Pancreas (tissue), 10 donors: ENCODE data around the gene MADD. TPM values are rescaled to one million over a fixed set of nuclear protein-coding genes. Genes with fewer than 3 reads are reported as not detected.
A peak's percentile ranks its signal among the peaks of the same experiment; 100 is the strongest.

Source experiments
- ATAC-seq, 4 donors: fragments of 200-7000 bp; cut with Tn5 transposase; one replicate each; pipeline versions ENCODE4 v1.8.0 to v1.9.1; 2020; ENCODE audit warnings: mild to moderate bottlenecking in 4 of 4, moderate library complexity in 4 of 4
- DNase-seq, 6 donors: peaks; one replicate each; pipeline ENCODE4 v3.0.0-alpha.2; 2020
- FAIRE-seq: peaks from 2 replicates; lab custom pipeline; 2012; peaks lifted over from hg19 to GRCh38; lab: Jason Lieb, UNC
- H3K27ac ChIP-seq, 4 donors: fragments of 200-600 bp; sonication (generic); 1 replicate in 3 of 4; 2 replicates in 1 of 4; pipeline versions ENCODE4 v1.5.0 to v1.8.0; 2020
- H3K27me3 ChIP-seq, 4 donors: fragments of 200-600 bp; one replicate each; pipeline ENCODE4 v1.8.0; 2021
- H3K36me3 ChIP-seq, 3 donors: fragments of 200-600 bp; sonication (generic) in 1 of 3; one replicate each; pipeline versions ENCODE4 v1.5.0 to v1.8.0; 2020 to 2021
- H3K4me1 ChIP-seq, 3 donors: fragments of 200-600 bp; one replicate each; pipeline ENCODE4 v1.8.0; 2021
- H3K4me3 ChIP-seq, 4 donors: fragments of 200-600 bp; sonication (generic) in 2 of 4; one replicate each; pipeline versions ENCODE4 v1.5.0 to v1.8.0; 2020 to 2021
- H3K9me3 ChIP-seq, 4 donors: fragments of 200-600 bp; one replicate each; pipeline ENCODE4 v1.8.0; 2021
- CTCF ChIP-seq, 4 donors: fragments of 200-600 bp; sonication (generic) in 3 of 4; IDR thresholded peaks; one replicate each; pipeline versions ENCODE4 v1.5.0 to v1.8.0; 2021; ENCODE audit warnings: antibody characterized with exemption in 4 of 4
- WGBS, 2 donors: extraction: QIAGEN DNeasy Blood & Tissue Kit; methylation state at CpG; one replicate each; pipeline ENCODE4 v1.1.7; 2013; 5-methylcytosine and 5-hydroxymethylcytosine counted together
- intact Hi-C, 3 donors: fragments of 100-400 bp; cut with DNase I; formaldehyde crosslinking; loops; one replicate each; pipeline versions ENCODE4 v1.11.1 to v1.14.2; 2022
- polyA plus RNA-seq, 2 donors: library from polyadenylated mRNA; stranded (reverse); fragments of 200-250 nt; gene quantifications; one replicate each; pipeline ENCODE4 v1.2.3, GENCODE V29; 2013
- total RNA-seq, 6 donors: library from RNA; stranded (reverse); fragmentation: NEBNext Ultra II Directional in 4 of 6; extraction: Animal tissue kit (Norgen Biotek cat#: 25700) in 4 of 6; gene quantifications; one replicate each; pipeline versions ENCODE4 v1.2.1 to v1.2.4, GENCODE V29; 2021 to 2023
- donor health status: healthy with polysubstance abuse.
- donor health status: DM: no; HTN: no; CAD: no; lungs with moderate emphysema.
- donor health status: DM: no; HTN: no; CAD: no.
- donor health status: control.
- donor health status: control.
- donor health status: Bipolar disorder and iron deficiency.
- donor health status: DM: yes; HTN: yes; CAD: no.
- donor health status: DM: no; HTN: no; CAD: no.
- donor health status: DM: no; HTN: no; CAD: no.
- donor health status: DM: yes; HTN: yes; CAD: no.

MADD gene
- total and polyA plus RNA-seq, 8 donors: 15.0 to 36.9 (median 21.3) TPM

DNA sequence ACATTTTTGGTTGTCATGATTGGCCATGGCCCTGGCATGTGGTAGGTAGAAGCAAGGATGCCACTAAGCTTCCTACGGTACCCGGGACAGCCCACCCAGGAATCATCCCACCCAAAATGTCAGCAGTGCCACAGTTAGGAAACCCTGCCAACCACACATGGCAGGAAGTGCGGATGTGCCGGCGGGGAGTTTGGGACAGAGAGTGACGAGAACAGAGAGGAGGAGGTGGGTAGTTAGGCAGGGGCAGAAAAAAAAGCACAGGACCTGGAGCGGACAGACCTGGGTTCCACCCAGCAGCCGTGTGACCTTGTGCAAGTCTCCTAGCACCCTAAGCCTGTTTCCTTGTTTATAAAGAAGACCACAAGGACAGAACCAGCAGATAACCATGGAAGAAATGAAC lies 105.1 kb downstream of the MADD start:
- Histone ChIP-seq H3K27ac (no peak overlapping the region), H3K4me1 (no peaks in the 10 kb centered on the region), H3K36me3 (no peaks in the 10 kb centered on the region), H3K4me3 (peak overlapping the region in 1 of 4 donors; percentile 25), H3K27me3 (no peaks in the 10 kb centered on the region), H3K9me3 (no peaks in the 10 kb centered on the region)
- FAIRE-seq: no peak
- no peak for ATAC-seq
- intact Hi-C loops: loop anchor here in 2 of 3 donors (5.0 to 10.0 kb wide), 2 partner anchors 70 to 72 kb away; partner anchors contain the start of gene RAPSN (in 2 of the 2)
- no peak for DNase-seq
- no peak for TF ChIP-seq CTCF (IDR thresholded peaks at IDR 0.05)
- 62 to 77% methylated on average over 8 of the region's 8 CpGs for WGBS, 2 donors

DNA sequence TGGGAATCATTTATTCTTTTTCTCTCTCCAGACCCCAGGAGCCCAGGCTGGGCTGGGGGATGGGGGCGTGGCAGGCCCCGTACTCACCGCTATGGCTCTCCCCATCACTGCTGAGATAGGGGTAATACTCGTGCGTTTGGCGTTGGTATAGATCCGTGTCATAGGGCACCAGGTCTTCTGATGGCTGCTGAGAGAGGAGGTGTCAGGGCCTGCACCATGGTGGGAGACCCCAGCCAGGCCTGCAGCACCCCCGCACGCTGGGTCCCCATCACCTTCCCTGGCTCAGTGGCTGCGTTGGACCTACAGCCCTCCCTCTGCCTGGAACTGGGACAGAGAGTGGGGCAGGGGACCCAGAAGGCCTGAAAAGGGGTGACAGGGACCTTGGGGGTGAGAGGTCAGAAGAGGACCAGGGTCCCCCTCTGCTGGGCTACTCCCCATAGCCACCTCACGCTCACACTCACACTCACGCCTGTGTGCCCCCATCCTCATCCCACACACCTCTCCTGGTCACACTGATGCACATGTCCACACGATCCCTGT lies 105.7 kb downstream of the MADD start:
- no peak for TF ChIP-seq CTCF (IDR thresholded peaks at IDR 0.05)
- Histone ChIP-seq H3K27me3 (no peaks in the 10 kb centered on the region), H3K36me3 (no peaks in the 10 kb centered on the region), H3K4me1 (no peaks in the 10 kb centered on the region), H3K9me3 (no peaks in the 10 kb centered on the region), H3K4me3 (peak overlapping the region in 1 of 4 donors; percentile 25), H3K27ac (no peak overlapping the region)
- DNase-seq (no peak), FAIRE-seq (no peak), ATAC-seq (no peak)
- 75 to 83% methylated on average over 13 of the region's 13 CpGs for WGBS, 2 donors
- intact Hi-C loops: loop anchor here in 2 of 3 donors (5.0 to 10.0 kb wide), 2 partner anchors 69 to 72 kb away; partner anchors contain the start of gene RAPSN (in 2 of the 2)

DNA sequence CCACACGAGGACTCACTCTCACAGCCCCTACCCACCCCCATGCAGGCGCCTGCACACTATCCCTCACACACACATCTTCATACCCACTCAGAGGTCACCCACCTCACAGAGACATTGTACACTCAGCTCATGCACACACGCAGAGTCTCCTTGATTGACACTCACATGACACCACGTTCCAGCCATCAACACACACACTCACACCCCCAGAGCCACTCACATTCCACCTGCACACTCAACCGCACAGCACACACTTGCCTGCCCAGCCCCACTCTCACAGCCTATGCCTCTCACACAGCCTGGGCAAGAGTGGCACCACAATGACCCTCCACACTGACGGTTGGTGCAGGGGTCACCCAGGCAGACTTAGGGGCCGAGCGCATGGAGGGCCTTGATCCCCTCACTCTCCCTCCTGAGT lies 106.2 kb downstream of the MADD start:
- no peak overlapping the region for H3K27ac ChIP-seq
- intact Hi-C loops: loop anchor here in 2 of 3 donors (5.0 to 10.0 kb wide), 2 partner anchors 69 to 71 kb away; partner anchors contain the start of gene RAPSN (in 2 of the 2)
- 73 to 77% methylated on average over 7 to 8 of the region's 8 CpGs for WGBS, 2 donors

DNA sequence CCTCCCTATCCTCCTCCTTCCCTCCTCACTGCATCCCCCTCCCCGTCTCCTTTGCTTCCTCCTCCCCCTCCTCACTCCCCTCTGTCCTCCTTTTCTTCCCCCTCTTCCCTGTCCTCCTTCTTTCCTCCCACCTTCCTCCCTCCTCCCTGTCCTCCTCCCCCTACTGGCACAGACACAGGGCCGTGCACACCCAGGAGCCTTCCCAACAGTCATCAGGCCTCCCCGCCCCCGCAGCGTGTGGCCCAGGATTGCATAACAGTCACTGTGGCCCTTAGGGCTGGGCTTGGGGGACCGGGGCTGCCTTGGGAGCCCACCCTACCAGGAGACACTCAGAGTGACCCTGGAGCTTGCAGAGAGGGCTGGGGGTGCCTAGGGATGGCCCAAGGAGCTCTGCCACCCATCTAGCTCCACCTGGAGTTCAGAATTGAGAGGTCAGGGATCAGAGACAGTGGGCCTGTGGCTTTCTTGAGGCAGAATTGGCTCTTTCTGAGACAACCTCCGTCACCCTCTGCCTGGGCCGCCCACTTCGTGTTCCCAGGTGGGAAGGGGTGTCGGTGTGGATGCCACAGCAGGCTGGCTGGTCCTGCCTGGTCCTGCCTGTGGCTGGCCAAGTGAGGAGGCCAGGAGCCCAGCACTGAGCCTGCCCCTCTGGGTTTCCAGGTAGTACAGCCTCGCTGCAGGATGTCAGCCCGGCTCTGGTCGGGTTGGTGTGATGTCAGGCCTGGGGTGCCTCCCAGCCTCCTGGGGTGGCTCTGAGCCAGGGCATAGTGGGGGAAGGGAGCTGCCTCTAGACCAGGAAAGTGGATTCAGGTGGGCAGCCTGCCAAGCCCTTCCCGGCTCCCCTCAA lies 106.8 kb downstream of the MADD start:
- intact Hi-C loops: loop anchor here in 2 of 3 donors (5.0 to 10.0 kb wide), 2 partner anchors 68 to 71 kb away; partner anchors contain the start of gene RAPSN (in 2 of the 2)
- no peak for TF ChIP-seq CTCF (IDR thresholded peaks at IDR 0.05)
- DNase-seq (peak in 1 of 6 donors; percentile 74), FAIRE-seq (no peak), ATAC-seq (peak in 2 of 4 donors; percentile 49 to 53)
- Histone ChIP-seq H3K27ac (peak overlapping the region in 1 of 4 donors; percentile 44), H3K4me3 (peak overlapping the region in 1 of 4 donors; percentile 36), H3K9me3 (no peaks in the 10 kb centered on the region), H3K27me3 (no peaks in the 10 kb centered on the region), H3K4me1 (no peaks in the 10 kb centered on the region), H3K36me3 (no peaks in the 10 kb centered on the region)
- WGBS, 2 donors: 62 to 63% methylated on average over 14 of the region's 14 CpGs

More for the DNA sequence above, 106.2 kb downstream of the MADD start:
- DNase-seq: no peak
- no peaks in the 10 kb centered on the region for H3K9me3 ChIP-seq
- no peak for ATAC-seq
- H3K4me3 ChIP-seq: peak overlapping the region in 1 of 4 donors; percentile 25
- TF ChIP-seq CTCF (IDR thresholded peaks at IDR 0.05): no peak
- no peaks in the 10 kb centered on the region for H3K4me1 ChIP-seq
- no peaks in the 10 kb centered on the region for H3K36me3 ChIP-seq
- no peak for FAIRE-seq
- no peaks in the 10 kb centered on the region for H3K27me3 ChIP-seq
